H1 (cell line): ENCODE results near the gene GH2. TPM values are rescaled to one million over a fixed set of nuclear protein-coding genes. Genes with fewer than 3 reads are reported as not detected.

Experiments
- CTCF ChIA-PET: fragments of 300-600 bp; sonication (Branson Sonifier 250); formaldehyde crosslinking; loops from one replicate; lab custom pipeline; 2021; ENCODE audit not compliant: partially characterized antibody; lab: Charles Lee
- POLR2A ChIA-PET: fragments of 300-600 bp; sonication (Branson Sonifier 250); formaldehyde crosslinking; loops from one replicate; lab custom pipeline; 2021; ENCODE audit warnings: inconsistent platforms; ENCODE audit not compliant: partially characterized antibody; lab: Charles Lee
- DNase-seq, 2 experiments: peaks; one replicate each; pipeline versions ENCODE4 v3.0.0 to v3.0.0-alpha.2; 2010 to 2022; ENCODE audit warnings: low spot score in 2 of 2, low read depth in 1 of 2, mixed read lengths in 1 of 2
- FAIRE-seq: peaks from 2 replicates; lab custom pipeline; 2011; peaks lifted over from hg19 to GRCh38; lab: Jason Lieb, UNC
- H2AFZ ChIP-seq: 2 replicates; pipeline ENCODE4 v1.8.1; 2012; ENCODE audit warnings: low read length, inconsistent platforms
- H2AK5ac ChIP-seq: 2 replicates; pipeline ENCODE4 v1.6.1; 2013; ENCODE audit warnings: low read depth, low read length
- H2BK120ac ChIP-seq: replicated peaks from 2 replicates; pipeline ENCODE3; 2013; ENCODE audit warnings: low read depth, low read length, inconsistent platforms
- H2BK12ac ChIP-seq: 2 replicates; pipeline ENCODE4 v1.6.1; 2013; ENCODE audit warnings: low read depth, low read length
- H2BK15ac ChIP-seq: 2 replicates; pipeline ENCODE4 v1.6.1; 2013; ENCODE audit warnings: low read length
- H2BK20ac ChIP-seq: 2 replicates; pipeline ENCODE4 v1.6.1; 2013; ENCODE audit warnings: low read length
- H2BK5ac ChIP-seq: 2 replicates; pipeline ENCODE4 v1.6.1; 2013; ENCODE audit warnings: low read depth, low read length
- H3K14ac ChIP-seq: 2 replicates; pipeline ENCODE4 v1.6.1; 2013; ENCODE audit warnings: inconsistent platforms; ENCODE audit not compliant: insufficient read length
- H3K18ac ChIP-seq: 2 replicates; pipeline ENCODE4 v1.6.1; 2013; ENCODE audit warnings: low read length; ENCODE audit errors: extremely low read depth
- H3K23ac ChIP-seq: 2 replicates; pipeline ENCODE4 v1.6.1; 2013; ENCODE audit warnings: inconsistent platforms; ENCODE audit not compliant: insufficient read length
- H3K23me2 ChIP-seq: 2 replicates; pipeline ENCODE4 v1.6.1; 2013; ENCODE audit warnings: low read depth, low read length
- H3K27ac ChIP-seq: 2 replicates; pipeline ENCODE4 v1.6.1; 2011; ENCODE audit warnings: low read depth, low read length, inconsistent platforms
- H3K27me3 ChIP-seq, 4 experiments: replicated peaks in 1 of 4; 1 replicate in 1 of 4; 2 replicates in 3 of 4; pipeline versions ENCODE4 v1.6.1 to v1.8.1; 2011 to 2013; ENCODE audit warnings: low read length in 3 of 4, mild to moderate bottlenecking in 3 of 4, inconsistent platforms in 2 of 4, mixed read lengths in 2 of 4, moderate library complexity in 1 of 4; ENCODE audit not compliant: control insufficient read depth in 3 of 4, insufficient read depth in 3 of 4; ENCODE audit errors: extremely low read depth in 1 of 4
- H3K36me3 ChIP-seq, 4 experiments: 2 replicates each; pipeline versions ENCODE4 v1.6.1 to v1.8.1; 2011 to 2013; ENCODE audit warnings: mild to moderate bottlenecking in 4 of 4, low read length in 3 of 4, moderate library complexity in 2 of 4, control low read depth in 1 of 4, inconsistent platforms in 1 of 4; ENCODE audit not compliant: insufficient read depth in 4 of 4, control insufficient read depth in 2 of 4
- H3K4ac ChIP-seq: replicated peaks from 2 replicates; pipeline ENCODE3; 2013; ENCODE audit warnings: low read length, low read depth, mixed read lengths, inconsistent platforms; ENCODE audit not compliant: insufficient read length
- H3K4me1 ChIP-seq, 4 experiments: replicated peaks in 1 of 4; 1 replicate in 1 of 4; 2 replicates in 3 of 4; pipeline versions ENCODE4 v1.6.1 to v1.8.1; 2011 to 2013; ENCODE audit warnings: low read length in 3 of 4, inconsistent platforms in 2 of 4, mixed read lengths in 1 of 4; ENCODE audit not compliant: insufficient read depth in 4 of 4, control insufficient read depth in 3 of 4
- H3K4me2 ChIP-seq, 2 experiments: 2 replicates each; pipeline versions ENCODE4 v1.6.1 to v1.8.1; 2011 to 2013; ENCODE audit warnings: low read depth in 2 of 2, low read length in 2 of 2, control low read depth in 1 of 2, inconsistent platforms in 1 of 2, mild to moderate bottlenecking in 1 of 2; ENCODE audit not compliant: insufficient read depth in 1 of 2
- H3K4me3 ChIP-seq, 4 experiments: fragments of 200-600, 300-600 bp in 1 of 4; sonication (generic), shearing (Covaris generic), sonication (Bioruptor Twin) in 1 of 4; 2 replicates each; pipeline versions ENCODE4 v1.5.1 to v1.8.1; 2011 to 2016; ENCODE audit warnings: low read length in 4 of 4, low read depth in 3 of 4, control low read depth in 2 of 4, inconsistent platforms in 2 of 4, mild to moderate bottlenecking in 2 of 4, mixed read lengths in 1 of 4, moderate library complexity in 1 of 4; ENCODE audit not compliant: insufficient read depth in 2 of 4; ENCODE audit errors: extremely low read depth in 1 of 4
- H3K56ac ChIP-seq: replicated peaks from 2 replicates; pipeline ENCODE3; 2013; ENCODE audit warnings: low read depth, mild to moderate bottlenecking, mixed read lengths, low read length, inconsistent platforms; ENCODE audit not compliant: insufficient read length
- H3K79me1 ChIP-seq: 2 replicates; pipeline ENCODE4 v1.6.1; 2013; ENCODE audit warnings: low read depth, low read length, control low read depth
- H3K79me2 ChIP-seq, 2 experiments: 2 replicates each; pipeline versions ENCODE4 v1.6.1 to v1.8.1; 2012 to 2013; ENCODE audit warnings: low read length in 2 of 2, mild to moderate bottlenecking in 2 of 2, inconsistent platforms in 1 of 2; ENCODE audit not compliant: insufficient read depth in 2 of 2, control insufficient read depth in 1 of 2
- H3K9ac ChIP-seq, 4 experiments: replicated peaks in 1 of 4; 1 replicate in 1 of 4; 2 replicates in 3 of 4; pipeline versions ENCODE4 v1.6.1 to v1.8.1; 2011 to 2013; ENCODE audit warnings: low read depth in 3 of 4, low read length in 3 of 4, control low read depth in 2 of 4, mild to moderate bottlenecking in 2 of 4, moderate library complexity in 2 of 4, inconsistent platforms in 1 of 4; ENCODE audit errors: extremely low read depth in 1 of 4
- H3K9me3 ChIP-seq, 2 experiments: 2 replicates each; pipeline versions ENCODE4 v1.6.1 to v1.8.1; 2012 to 2013; ENCODE audit warnings: mild to moderate bottlenecking in 2 of 2, moderate library complexity in 2 of 2, control low read depth in 1 of 2, inconsistent platforms in 1 of 2, low read depth in 1 of 2, low read length in 1 of 2, mixed read lengths in 1 of 2; ENCODE audit not compliant: insufficient read depth in 2 of 2
- H4K20me1 ChIP-seq, 2 experiments: replicated peaks in 1 of 2; 2 replicates each; pipeline versions ENCODE3 to v1.8.1; 2011 to 2013; ENCODE audit warnings: inconsistent platforms in 2 of 2, low read length in 2 of 2, mild to moderate bottlenecking in 1 of 2; ENCODE audit not compliant: insufficient read depth in 2 of 2, control insufficient read depth in 1 of 2
- H4K5ac ChIP-seq: 2 replicates; pipeline ENCODE4 v1.6.1; 2013; ENCODE audit warnings: low read length, low read depth, mixed read lengths, inconsistent platforms; ENCODE audit not compliant: insufficient read length
- H4K8ac ChIP-seq: 2 replicates; pipeline ENCODE4 v1.8.0; 2013; ENCODE audit warnings: mild to moderate bottlenecking, moderate library complexity, low read length, inconsistent platforms; ENCODE audit not compliant: insufficient read depth; ENCODE audit errors: extremely low read depth
- H4K91ac ChIP-seq: replicated peaks from 2 replicates; pipeline ENCODE3; 2013; ENCODE audit warnings: low read length, mixed read lengths, inconsistent platforms; ENCODE audit not compliant: insufficient read length
- BRCA1 ChIP-seq: IDR thresholded peaks from 2 replicates; pipeline ENCODE4 v1.6.1; 2012; ENCODE audit warnings: low read depth, low read length, improper control_type of control experiment
- POLR2A ChIP-seq, 2 experiments: IDR thresholded peaks; 1 replicate in 1 of 2; 2 replicates in 1 of 2; pipeline ENCODE4 v1.6.1; 2011; ENCODE audit warnings: low read depth in 2 of 2, low read length in 2 of 2, mild to moderate bottlenecking in 2 of 2; ENCODE audit errors: control extremely low read depth in 1 of 2
- POLR2AphosphoS5 ChIP-seq: IDR thresholded peaks from 2 replicates; pipeline ENCODE4 v1.6.1; 2011; ENCODE audit warnings: low read depth, low read length
- WGBS, 2 experiments: shearing (Covaris generic) in 1 of 2; methylation state at CpG; one replicate each; pipeline versions ENCODE4 v1.1.6 to v1.1.7; 2013 to 2015; ENCODE audit warnings: low lambda C conversion rate in 2 of 2, mixed read lengths in 2 of 2, inconsistent platforms in 1 of 2, low coverage in 1 of 2, missing lambda C conversion rate in 1 of 2; ENCODE audit not compliant: insufficient replicate concordance in 2 of 2, insufficient coverage in 1 of 2, insufficient read length in 1 of 2; ENCODE audit errors: extremely low coverage in 1 of 2, missing lambda C conversion rate in 1 of 2; 5-methylcytosine and 5-hydroxymethylcytosine counted together
- polyA plus RNA-seq, 7 experiments: library from polyadenylated mRNA; depleted of rRNA in 3 of 7; stranded (reverse) in 5 of 7; unstranded in 2 of 7; fragments of >200 nt in 5 of 7; fragments of 200-250 nt in 2 of 7; gene quantifications; 1 replicate in 5 of 7; 2 replicates in 1 of 7; 4 replicates in 1 of 7; pipeline versions ENCODE4 v1.2.1 to v1.2.3, GENCODE V29; 2011 to 2013; ENCODE audit warnings: missing spikeins in 2 of 7, mixed read lengths in 2 of 7
- total RNA-seq: library from RNA; stranded (reverse); fragmentation: NEBNext Ultra II Directional; extraction: Animal tissue kit (Norgen Biotek cat#: 25700); gene quantifications from 2 replicates; pipeline ENCODE4 v1.2.1, GENCODE V29; 2021

Gene GH2
- total and polyA plus RNA-seq, 2 of the 8 experiments (the other 6 are each of a cell fraction or from before 2014, with no cell fraction given), result 0.60 to 1.5 TPM

GRCh38 chr17:63830904-63831491 is 50.7 kb downstream of the GH2 start:
- Histone ChIP-seq H3K4me2 (no peak overlapping the region), H3K9ac (no peak overlapping the region), H2AFZ (no peak overlapping the region), H3K27ac (no peak overlapping the region), H4K91ac (no peak overlapping the region), H2BK12ac (no peak overlapping the region), H2BK5ac (no peak overlapping the region), H2BK20ac (no peak overlapping the region), H3K36me3 (peaks cover 40 to 65% (median 59%) of the 10 kb centered on the region in 4 experiments), H4K8ac (no peak overlapping the region), H2BK120ac (no peak overlapping the region), H4K20me1 (peaks cover 2 to 25% of the 10 kb centered on the region in 2 experiments), H3K4me3 (no peak overlapping the region), H2AK5ac (no peak overlapping the region), H3K23ac (no peak overlapping the region), H3K23me2 (peaks cover 8% of the 10 kb centered on the region), H3K18ac (no peak overlapping the region), H2BK15ac (no peak overlapping the region), H3K27me3 (no peaks in the 10 kb centered on the region), H3K79me2 (peaks cover 0 to 29% of the 10 kb centered on the region in 2 experiments; a peak in 3 of 4 replicates), H4K5ac (no peak overlapping the region), H3K56ac (no peak overlapping the region), H3K4me1 (peaks cover 0 to 3% (median 0%) of the 10 kb centered on the region in 4 experiments; a peak in 1 of 7 replicates), H3K9me3 (no peaks in the 10 kb centered on the region), H3K79me1 (peaks cover 13% of the 10 kb centered on the region; the same call in 1 of the 2 replicates), H3K4ac (no peak overlapping the region), H3K14ac (no peak overlapping the region)
- POLR2A ChIA-PET, result interaction anchor here (0.9 to 32.3 kb wide), 10 partner anchors 1 to 675 kb away, joined by 3 to 593 read pairs (median 4); partner anchors contain the start of genes CCDC47, DDX42, DDX5 and FTSJ3
- WGBS, 2 experiments, result 89% methylated on average over 15 of the region's 15 CpGs; no CpG with 5 or more reads in 1 of the 2 experiments
- FAIRE-seq (no peak), DNase-seq (no peak)
- TF ChIP-seq BRCA1 (no peak), POLR2A (IDR thresholded peaks at IDR 0.05; ENCODE audit: control extremely low read depth in 1 of 2, low read depth in 2 of 2, low read length in 2 of 2) (peak in 1 of 2 experiments; percentile 29; a peak in 1 of 3 replicates), POLR2AphosphoS5 (peak; percentile 51; the same call in 1 of the 2 replicates)
- CTCF ChIA-PET, result interaction anchor here (1.0 to 5.2 kb wide), 7 partner anchors 8 to 36 kb away, joined by 3 to 61 read pairs (median 3); no protein-coding TSS in a partner anchor
